LNCaP clone FGC (cell line): ENCODE data around the gene CLDN10.
"Not testable (repeated sequence)": the region's sequence is repeated elsewhere in the genome, so short reads cannot be mapped to it uniquely, and the experiment has no call there.

Experiments used
- DNase-seq: peaks from one replicate; pipeline ENCODE4 v3.0.0-alpha.2; 2011; ENCODE audit warnings: low read depth
- H3K4me3 ChIP-seq: 2 replicates; pipeline ENCODE4 v1.5.1; 2011; ENCODE audit warnings: mild to moderate bottlenecking, low read depth, low read length, control low read depth
- TF ChIP-seq, protein P1 (sequence below): IDR thresholded peaks from 2 replicates; pipeline ENCODE4 v1.5.1; 2012; ENCODE audit warnings: mild to moderate bottlenecking; ENCODE audit not compliant: control insufficient read depth, insufficient read depth; ENCODE audit errors: extremely low read depth

CLDN10 gene

DNA sequence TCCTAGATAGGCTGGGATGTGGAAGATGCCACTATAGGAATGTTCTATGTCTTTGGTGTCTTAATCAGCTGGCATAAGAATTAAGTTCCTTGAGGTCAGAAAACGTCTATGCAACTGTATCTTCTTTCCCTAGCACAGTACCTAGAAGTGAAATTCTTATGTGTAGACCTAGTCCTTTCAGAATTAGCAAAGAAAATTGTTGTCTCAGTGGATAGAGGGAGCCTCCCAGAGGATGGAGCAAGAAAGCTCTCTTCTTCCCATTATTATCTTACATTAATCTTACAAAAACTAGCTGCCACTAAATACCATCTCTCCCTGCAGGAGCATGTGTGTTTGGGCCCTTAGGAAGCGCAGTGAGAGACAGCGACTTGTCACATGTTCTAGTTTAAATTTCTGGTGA lies 11.6 kb downstream of the CLDN10 start:
- no peak overlapping the region for H3K4me3 ChIP-seq
- no peak for DNase-seq
- TF ChIP-seq, protein P1, sequence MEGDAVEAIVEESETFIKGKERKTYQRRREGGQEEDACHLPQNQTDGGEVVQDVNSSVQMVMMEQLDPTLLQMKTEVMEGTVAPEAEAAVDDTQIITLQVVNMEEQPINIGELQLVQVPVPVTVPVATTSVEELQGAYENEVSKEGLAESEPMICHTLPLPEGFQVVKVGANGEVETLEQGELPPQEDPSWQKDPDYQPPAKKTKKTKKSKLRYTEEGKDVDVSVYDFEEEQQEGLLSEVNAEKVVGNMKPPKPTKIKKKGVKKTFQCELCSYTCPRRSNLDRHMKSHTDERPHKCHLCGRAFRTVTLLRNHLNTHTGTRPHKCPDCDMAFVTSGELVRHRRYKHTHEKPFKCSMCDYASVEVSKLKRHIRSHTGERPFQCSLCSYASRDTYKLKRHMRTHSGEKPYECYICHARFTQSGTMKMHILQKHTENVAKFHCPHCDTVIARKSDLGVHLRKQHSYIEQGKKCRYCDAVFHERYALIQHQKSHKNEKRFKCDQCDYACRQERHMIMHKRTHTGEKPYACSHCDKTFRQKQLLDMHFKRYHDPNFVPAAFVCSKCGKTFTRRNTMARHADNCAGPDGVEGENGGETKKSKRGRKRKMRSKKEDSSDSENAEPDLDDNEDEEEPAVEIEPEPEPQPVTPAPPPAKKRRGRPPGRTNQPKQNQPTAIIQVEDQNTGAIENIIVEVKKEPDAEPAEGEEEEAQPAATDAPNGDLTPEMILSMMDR = no peak

DNA sequence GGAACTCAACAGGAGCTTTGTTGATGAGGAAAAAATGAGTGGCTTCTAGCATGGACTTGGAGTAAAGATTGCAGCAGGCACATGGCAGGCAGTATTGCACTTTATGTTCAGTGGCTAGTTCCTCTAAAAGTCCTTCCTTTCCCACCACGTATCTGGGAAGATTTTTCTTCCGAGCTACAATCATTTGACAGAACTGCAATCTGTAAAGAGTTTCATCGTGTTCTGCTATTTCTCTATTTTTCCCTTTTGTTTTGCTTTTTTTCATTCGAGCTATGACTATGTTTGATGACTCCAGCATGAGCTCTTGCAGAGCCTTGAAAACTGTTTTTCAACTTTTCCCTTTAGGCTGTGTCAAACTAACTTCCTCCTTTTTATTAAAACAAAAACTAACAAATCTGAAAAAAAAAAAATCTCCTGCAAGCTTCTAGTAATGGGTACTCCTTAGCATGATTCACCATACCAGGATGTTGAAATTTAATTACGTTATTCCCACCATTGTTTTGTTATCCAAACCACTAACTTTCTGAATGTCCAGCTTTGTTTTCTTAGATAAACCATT lies 12.3 kb downstream of the CLDN10 start:
- DNase-seq = no peak
- TF ChIP-seq, protein P1 = no peak
- H3K4me3 ChIP-seq = no peak overlapping the region

DNA sequence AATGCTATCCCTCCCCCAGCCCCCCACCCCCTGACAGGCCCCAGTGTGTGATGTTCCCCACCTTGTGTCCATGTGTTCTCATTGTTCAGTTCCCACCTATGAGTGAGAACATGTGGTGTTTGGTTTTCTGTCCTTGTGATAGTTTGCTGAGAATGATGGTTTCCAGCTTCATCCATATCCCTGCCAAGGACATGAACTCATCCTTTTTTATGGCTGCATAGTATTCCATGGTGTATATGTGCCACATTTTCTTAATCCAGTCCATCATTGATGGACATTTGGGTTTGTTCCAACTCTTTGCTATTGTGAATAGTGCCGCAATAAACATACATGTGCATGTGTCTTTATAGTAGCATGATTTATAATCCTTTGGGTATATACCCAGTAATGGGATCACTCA lies 13.2 kb downstream of the CLDN10 start:
- not testable (repeated sequence) for H3K4me3 ChIP-seq

DNA sequence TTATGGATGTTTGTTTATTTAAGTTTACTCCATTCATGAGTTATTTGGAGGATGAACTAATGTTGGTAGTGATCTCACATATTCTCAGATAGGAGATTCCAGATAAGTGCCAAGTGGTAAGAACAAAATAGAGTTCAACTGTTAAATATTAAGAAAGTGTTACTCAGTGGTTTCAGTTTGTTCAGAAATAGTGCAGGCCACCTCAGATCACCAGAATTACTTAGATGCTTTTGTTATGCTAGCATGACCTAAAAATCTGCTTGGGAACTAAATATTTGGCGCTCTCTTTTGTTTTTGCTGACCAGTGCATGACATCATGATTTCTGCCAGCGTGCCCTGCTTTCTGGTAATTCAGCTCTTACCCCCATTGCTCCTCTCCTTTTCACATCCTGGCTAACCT lies 15.6 kb downstream of the CLDN10 start:
- no peak for DNase-seq
- no peak overlapping the region for H3K4me3 ChIP-seq
- TF ChIP-seq, protein P1 = no peak

More for the DNA sequence above, 13.2 kb downstream of the CLDN10 start:
- DNase-seq = not testable (repeated sequence)

DNA sequence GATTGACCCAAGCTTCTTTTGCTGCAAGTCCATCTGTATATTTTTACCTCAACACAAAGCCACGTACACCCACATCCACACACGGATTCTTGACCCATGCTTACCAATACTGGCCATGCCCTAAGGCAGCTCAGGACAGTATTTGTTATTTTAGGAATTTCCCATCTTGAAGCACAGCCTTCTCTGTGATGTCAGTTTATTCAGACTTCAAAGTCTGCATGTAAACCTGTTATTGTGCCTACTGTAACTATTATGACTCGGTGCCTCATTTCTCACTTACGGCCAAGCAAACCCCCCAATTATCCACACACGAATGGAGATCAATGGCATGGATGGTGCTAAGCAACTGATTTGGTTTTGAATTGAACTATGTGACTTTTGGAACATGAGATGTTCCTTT lies 17.5 kb downstream of the CLDN10 start:
- no peak for DNase-seq
- TF ChIP-seq, protein P1 = no peak
- H3K4me3 ChIP-seq = no peak overlapping the region

DNA sequence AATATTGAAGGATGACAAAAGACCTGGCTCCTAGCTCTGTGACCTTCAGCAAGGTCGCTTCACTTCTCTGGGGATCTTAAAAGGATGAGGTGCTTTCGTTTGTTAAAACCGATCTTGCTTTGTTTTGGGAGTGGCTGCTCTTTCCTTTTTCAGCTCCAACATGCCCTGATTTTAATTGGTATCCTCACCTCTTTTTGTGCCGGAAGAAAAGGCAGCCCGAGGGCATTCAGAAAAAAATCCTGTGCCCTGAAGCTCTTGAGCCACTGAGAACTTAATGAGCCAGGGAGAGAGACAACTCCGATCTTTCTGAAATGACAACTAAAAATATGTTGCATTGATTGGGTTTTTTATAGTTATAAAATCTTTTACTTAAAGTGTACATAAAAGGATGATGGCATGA lies 19.4 kb downstream of the CLDN10 start:
- H3K4me3 ChIP-seq = no peak overlapping the region

DNA sequence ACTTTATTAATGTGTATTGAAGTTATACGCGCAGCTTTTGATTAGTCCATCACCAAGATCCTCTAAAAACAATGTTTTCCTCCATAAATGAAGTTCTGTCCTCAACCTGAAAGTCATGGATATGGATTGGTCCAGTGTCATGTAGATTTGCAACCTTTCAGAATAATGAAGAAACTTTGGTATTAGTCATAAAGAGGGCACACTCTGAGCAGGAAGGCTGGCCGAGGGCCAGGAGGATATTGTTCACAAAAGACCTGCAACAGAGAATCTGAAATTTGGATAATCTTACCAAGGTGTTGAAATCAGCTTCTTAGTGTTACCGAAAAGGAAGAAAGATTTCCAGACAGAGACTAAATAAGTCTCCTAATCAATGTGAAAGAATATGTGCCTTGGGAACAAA lies 20.7 kb downstream of the CLDN10 start:
- TF ChIP-seq, protein P1 = no peak
- H3K4me3 ChIP-seq = no peak overlapping the region
- no peak for DNase-seq

More for the DNA sequence above, 19.4 kb downstream of the CLDN10 start:
- no peak for DNase-seq
- TF ChIP-seq, protein P1 = no peak

DNA sequence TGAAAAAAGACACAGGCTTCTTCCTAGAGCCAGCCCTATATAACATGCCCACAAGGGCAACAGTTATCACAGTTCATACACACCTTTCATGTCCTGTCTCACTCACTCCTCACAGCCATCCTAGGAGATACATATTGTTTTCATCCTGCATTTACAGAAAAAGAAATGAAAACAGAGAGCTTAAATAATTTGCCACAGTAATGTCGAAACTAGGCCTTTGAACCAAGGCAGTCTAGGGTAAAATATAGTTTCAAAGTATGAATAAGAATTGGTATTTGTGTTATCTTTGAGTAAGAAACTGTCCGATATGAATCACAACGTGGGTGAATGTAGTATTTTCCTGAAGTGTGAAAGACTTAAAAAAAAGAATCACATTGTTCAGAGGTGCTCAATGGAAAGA lies 26.8 kb downstream of the CLDN10 start:
- DNase-seq = no peak
- no peak overlapping the region for H3K4me3 ChIP-seq
- TF ChIP-seq, protein P1 = no peak
